ENCODE results near the gene NUP93.

NUP93 gene

GRCh38 chr16:56729735-56730662 is at the start of gene NUP93:
Gene NUP93 (plus strand): TSS chr16:56730129. CDS start chr16:56748248, 18,119 bp downstream.
- DNase-seq = peak; percentile 81

GRCh38 chr16:56681939-56682702 is 47.8 kb upstream of the NUP93 start, which contains the start of gene MT1X:
Gene MT1X (plus strand): TSS chr16:56682470. CDS start chr16:56682541, 71 bp downstream.
- DNase-seq = peak; percentile 25

DNA sequence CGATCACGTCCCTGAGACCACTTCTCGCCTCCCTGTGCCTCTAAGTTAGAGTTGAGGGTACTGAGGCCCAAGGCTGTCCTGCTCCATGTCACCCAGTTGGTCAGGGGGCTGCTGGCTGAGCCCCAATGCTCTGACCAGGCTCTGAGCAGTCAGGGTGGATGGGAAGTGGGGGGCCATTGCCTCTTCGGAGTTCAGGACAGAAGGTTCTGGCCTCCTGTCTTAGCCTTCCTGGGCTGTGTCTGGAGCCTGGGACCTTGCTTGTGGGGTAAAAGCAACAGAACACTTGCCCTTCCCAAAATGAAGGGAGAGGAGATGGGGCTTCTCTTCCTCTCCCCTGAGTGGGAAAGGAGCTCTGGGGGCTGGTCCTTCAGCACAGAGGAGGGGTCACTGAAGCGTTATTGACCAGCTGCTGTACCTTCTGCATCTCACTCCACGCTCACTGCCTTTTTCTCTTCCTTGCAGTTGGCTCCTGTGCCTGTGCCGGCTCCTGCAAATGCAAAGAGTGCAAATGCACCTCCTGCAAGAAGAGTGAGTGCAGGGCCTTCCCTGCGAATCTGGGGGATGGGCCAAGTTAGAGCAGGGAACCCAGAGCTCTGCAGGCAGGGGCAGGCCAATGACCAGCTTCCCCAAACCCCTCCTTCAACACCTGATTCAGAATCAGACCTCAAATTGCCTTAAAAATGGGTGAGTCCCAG is 47.1 kb upstream of the NUP93 start:
- DNase-seq = no peak

DNA sequence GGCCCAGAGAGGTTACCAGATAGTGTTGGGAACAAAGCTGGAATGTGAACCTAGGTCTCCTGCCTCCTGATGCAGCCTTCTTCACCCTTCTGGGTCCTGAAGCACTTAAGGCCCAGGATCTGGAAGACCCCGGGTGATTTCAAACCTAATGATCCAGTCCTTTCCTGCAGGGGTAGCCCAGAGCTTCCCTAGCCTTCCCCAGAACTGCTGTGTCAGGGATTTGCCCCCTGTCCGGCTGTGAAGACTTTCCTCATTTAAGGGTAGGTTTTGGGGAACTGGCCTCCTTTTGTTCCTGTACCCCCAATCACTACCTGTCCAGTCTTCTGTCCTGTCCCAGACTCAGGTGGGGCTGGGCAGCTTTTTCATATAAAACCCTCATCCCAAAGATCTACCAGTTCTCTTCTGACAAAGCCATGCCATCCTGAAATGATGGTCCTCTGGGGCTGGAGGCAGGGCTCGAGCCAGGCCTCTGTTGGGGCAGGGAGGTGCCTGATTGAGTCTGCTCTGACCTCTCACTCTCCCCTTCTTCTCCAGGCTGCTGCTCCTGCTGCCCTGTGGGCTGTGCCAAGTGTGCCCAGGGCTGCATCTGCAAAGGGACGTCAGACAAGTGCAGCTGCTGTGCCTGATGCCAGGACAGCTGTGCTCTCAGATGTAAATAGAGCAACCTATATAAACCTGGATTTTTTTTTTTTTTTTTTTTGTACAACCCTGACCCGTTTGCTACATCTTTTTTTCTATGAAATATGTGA is 46.3 kb upstream of the NUP93 start:
- no peak for DNase-seq

- no peak for DNase-seq
Measured at GRCh38 chr16:56684256-56684925, 45.5 kb upstream of the NUP93 start.

DNA sequence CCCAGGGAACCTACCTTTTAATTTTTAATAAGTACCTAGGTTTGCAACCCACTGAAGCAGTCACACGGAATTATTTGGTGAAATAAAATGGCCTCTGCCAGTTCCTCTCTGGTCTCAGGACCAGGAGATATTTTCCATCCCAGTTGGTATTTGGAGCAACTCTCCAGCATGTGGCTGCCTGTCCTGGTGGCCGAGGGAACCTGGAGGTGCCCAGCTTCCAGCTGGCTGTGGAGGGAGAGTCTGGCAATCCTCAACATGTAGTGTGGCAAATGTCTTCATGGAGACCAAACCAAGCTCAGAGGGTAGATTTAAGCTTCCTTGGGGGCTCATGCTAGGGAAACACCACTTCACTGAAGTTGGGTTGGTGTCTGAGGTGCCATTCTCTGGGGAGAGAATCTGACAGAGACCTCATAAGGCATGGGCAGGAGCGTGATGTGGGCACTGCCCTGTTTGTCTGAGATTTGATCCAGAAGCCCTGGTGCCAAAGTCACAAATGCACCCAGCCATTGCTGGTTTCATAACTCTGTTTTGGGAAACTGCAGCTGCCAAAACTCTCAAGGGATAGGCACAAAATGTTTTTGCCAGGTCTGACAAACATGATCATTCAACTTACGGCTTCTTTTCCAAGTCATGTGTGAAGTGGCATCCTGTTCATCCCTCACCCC is 44.9 kb upstream of the NUP93 start:
- DNase-seq = no peak

DNA sequence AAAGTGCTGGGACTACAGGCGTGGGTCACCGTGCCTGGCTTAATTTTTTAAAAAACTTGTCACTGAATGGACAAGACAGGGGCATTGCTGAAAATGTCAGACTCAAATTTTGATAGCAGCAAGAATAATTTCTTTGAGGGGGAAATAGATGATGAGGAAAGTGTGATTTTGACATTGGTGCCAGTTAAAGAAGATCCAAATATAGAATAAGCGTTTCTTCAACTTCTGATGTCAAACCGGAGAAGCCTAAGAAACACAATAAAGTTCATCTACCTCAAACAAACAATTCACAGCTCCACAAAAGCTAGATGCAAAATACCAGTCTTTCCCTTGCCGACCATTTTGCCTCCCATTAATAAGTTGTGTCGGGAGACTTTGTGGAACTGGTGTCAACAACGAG is 43.2 kb upstream of the NUP93 start:
- no peak for DNase-seq

GRCh38 chr16:56688762-56689161 is 41.2 kb upstream of the NUP93 start:
- no peak for DNase-seq

DNA sequence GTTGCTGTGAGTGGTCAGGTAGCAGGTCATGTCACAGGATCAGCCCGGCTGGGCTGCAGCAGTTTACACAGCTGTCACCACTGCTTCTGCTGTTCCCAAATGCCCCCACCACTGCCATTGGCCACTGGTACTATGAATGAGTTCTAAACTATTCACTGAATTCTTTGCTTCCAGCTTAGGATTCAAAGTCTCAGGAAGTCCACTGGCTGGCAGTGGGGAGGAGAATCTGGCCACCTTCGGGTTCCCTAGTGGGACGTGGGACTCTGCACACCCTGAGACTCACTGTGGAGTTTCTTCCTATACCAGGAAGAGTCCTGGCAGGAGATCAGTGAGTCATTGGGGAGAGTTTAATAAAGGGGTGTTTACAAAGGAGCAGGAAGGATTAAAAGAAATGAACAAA is 40.8 kb upstream of the NUP93 start:
- DNase-seq = no peak

GRCh38 chr16:56690420-56691122 is 39.4 kb upstream of the NUP93 start:
- DNase-seq = no peak

DNA sequence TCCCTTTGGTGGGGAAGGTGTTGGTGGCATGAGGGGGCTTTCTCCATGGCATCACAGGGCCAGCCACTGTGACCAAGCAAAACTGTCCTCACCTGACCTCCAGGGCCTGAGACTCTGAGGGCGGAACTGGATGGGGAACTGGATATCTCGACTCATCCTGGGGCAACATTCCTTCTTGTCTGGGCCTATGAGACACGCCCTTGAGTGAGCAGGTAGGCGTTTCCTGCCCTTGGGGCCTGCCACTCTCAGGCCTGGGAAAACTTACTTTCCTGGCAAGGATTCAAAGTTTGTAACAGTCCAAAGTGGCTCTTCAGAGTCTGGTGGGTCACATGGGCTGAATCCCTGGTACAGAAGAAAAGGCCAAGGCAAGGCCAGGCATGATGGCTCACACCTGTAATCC is 38.0 kb upstream of the NUP93 start:
- no peak for DNase-seq

- no peak for DNase-seq
Measured at GRCh38 chr16:56695246-56695645, 34.7 kb upstream of the NUP93 start.

DNA sequence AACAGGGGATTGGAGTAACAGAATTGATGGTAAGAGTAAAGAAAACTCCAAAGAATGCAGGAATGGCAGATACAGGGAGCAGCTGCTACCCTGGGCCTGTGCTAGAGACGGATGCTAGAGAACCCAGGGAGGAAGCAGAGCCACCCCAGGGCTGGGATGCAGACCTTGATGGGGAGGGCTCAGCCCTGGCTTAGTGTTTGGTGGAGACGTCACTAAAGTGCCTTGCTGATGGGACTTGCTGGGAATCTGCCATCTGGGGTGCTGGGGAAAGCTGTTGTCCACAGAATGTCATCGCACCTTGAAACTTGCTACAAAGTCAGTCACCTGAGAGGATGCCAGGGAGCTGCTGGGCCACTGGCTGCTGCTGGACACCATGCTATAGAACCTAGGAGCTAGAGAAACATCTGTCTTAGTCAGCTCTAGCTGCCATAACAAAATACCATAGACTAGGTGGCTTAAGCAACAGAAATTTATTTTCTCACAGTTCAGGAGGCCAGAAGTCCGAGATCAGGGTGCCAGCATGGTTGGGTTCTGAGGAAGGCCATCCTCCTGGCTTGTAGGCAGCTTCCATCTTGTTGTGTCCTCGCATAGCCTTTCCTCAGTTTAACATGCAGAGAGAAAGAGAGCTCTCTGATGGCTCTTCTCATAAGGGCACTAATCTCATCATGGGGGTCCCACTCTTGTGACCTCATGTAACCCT is 32.3 kb upstream of the NUP93 start:
- DNase-seq = no peak

DNA sequence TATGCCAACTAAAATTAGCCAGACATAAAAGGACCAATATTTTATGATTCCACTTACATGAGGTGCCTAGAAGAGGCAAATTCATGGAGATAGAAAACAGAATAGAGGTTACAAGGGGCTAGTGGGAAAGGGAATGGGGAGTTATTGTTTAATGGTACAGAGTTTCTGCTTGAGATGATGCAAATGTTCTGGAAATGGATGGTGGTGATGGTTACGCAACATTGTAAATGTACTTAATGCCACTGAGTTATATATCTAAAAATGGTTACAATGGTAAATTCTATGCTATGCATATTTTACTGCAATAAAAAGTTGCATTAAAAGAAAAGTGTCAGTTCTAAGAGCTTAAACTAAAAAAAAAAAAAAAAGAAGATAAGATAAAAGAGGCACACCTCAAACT is 29.7 kb upstream of the NUP93 start:
- DNase-seq = no peak

DNA sequence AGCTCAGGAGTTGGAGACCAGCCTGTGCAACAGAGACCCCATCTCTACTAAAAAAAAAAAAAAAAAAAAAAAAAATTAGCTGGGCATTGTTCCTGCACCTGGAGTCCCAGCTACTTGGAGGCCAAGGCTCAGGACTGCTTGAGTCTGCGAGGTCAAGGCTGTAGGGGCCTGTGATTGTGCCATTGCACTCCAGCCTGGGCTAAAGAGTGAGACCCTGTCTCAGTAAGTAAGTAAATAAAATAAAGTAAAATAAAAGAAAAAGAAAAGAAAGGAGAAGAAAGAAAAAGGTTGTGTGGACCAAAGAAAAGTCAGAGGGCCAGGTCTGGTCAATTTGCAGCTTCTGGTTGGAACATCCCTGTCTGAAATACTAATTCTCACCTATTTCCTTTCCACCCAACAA is 29.3 kb upstream of the NUP93 start:
- DNase-seq = no peak

- no peak for DNase-seq
Measured at GRCh38 chr16:56701534-56701933, 28.4 kb upstream of the NUP93 start.

- no peak for DNase-seq
Measured at GRCh38 chr16:56702836-56703235, 27.1 kb upstream of the NUP93 start.

DNA sequence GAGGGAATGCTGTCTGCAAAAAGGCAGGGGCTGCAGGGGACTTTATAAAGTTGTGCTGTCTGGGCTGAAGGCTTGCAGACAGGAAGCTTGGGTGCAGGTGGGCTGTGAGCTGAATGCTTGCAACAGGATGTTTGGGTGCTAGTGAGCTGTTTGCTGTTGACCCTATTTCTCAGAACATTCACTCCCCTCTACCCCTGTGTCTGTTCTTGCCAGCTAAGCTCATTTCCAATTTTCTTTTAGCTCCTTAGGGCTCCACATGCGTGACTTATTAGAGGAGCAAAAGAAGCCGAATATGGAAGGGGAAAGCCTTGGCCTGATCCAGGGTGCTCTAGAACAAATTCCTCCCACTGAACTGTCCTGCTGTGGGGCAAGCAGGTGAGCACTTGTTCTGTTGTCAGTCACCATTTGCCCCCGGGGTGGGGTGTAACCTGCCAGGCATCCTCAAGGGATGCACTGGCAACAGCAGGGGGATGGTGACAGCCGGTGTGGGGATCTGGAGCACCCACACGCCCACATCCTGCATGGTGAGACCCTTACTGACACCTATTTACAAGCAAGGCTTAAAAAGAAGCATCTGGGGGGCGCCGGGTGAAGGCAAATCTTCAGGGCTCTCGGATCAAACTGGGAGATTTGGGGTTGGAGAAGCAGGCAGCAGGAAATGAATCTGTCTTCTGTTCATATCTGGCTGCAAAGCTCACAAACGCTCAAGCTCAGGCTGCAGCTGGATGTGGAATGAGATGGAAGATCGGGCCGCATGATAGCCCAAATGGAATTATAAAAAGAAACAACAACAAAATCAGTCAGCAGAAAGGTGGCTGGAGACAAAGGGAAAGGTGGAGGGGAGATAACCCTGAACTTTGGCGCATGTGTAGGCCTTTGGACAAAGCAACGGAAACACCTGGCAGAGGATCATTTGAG is 21.1 kb upstream of the NUP93 start:
- no peak for DNase-seq

DNA sequence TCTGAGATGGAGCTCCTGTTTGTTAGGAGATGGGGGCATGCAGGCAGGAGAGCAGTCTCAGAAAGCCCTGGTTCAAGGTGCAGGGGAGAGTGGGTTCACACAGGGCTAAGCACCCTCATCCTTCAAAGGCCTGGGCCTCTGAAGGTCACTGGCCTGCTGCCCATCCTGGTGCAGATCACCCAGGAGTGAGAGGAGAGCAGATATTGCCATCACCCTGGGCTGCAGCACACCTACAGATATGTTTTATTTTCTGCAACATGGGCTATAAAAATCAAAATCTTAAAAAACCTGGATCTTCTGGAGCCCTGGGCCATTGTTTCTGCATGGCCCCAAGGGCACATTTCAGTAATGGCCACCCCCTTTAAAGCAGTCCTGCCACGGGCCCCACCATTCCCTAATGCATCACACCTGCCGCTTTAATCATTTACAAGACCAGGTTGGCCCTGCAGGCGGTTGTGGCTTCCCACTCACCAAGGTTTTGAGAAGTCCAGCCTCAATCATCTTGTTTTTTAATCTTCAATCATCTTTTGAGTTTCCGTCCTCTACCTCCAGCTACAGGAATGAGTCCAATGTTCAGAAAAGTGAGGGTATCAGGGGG is 20.4 kb upstream of the NUP93 start:
- no peak for DNase-seq
